Measurements from ENCODE around the gene CMTM6.

CMTM6 gene

DNA sequence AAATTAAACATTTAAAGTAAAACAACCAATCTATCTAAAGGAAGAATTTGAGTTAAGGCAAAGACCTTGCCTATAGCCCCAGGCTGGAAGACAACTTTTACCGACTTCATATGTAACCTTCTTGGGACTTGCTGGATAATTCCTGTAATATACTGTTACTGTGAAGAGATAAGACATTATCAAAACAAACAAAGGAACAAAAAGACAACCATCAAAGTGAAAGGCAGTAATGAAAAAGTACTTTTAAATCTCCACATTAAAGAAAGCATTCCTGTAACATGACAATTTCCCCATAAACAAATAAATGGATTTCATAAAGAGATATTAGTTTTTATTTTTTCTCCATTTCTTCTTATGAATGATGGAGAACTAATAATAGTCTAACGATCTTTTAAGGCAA, 2.4 kb downstream of the CMTM6 start:
- no peak overlapping the region for H3K4me3 ChIP-seq (ENCODE audit: low read length)
- TF ChIP-seq, protein P1, sequence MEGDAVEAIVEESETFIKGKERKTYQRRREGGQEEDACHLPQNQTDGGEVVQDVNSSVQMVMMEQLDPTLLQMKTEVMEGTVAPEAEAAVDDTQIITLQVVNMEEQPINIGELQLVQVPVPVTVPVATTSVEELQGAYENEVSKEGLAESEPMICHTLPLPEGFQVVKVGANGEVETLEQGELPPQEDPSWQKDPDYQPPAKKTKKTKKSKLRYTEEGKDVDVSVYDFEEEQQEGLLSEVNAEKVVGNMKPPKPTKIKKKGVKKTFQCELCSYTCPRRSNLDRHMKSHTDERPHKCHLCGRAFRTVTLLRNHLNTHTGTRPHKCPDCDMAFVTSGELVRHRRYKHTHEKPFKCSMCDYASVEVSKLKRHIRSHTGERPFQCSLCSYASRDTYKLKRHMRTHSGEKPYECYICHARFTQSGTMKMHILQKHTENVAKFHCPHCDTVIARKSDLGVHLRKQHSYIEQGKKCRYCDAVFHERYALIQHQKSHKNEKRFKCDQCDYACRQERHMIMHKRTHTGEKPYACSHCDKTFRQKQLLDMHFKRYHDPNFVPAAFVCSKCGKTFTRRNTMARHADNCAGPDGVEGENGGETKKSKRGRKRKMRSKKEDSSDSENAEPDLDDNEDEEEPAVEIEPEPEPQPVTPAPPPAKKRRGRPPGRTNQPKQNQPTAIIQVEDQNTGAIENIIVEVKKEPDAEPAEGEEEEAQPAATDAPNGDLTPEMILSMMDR (IDR thresholded peaks at IDR 0.05; ENCODE audit: insufficient read depth, low read depth, low read length, missing control alignments), result no peak
- DNase-seq (ENCODE audit: low read depth), result no peak

DNA sequence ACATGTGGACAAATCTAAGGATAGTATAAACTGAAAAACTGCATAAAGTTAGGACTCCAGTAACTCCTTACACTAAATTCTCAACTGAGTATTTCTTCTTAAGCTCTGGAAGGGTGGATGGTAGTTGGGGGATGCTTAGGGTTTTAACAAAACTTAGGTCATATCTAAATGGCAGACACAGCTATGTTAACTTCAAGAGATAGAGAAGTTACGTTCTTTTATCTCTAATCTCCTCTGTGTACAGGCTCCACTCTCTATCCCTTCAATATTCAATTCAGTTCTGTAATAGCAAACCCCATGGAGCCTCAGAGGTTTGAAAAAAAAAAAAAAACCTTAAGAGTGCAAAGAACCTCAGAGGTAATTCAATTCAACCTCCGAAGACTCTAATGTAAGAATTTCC, 3.1 kb downstream of the CMTM6 start:
- TF ChIP-seq, protein P1 (IDR thresholded peaks at IDR 0.05; ENCODE audit: insufficient read depth, low read depth, low read length, missing control alignments), result no peak
- no peak for DNase-seq (ENCODE audit: low read depth)
- H3K4me3 ChIP-seq (ENCODE audit: low read length), result no peak overlapping the region

DNA sequence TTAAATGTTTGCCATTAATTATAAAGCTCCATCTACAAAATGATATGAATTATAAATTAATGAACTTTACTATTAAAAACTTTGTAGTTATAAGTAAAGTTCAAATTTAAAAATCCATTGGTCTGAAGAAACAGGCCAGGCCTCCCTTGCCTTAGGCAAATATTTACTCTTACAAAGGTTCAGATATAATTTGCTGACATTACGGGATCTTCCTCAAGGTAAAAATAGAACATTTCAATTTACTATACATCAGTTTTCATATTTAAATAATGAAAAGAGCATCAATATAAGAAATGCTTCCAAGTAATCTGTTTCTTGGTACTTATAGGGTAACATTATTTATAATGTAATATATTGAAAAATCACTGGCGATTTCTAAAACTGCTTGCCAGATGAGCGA, 3.7 kb downstream of the CMTM6 start:
- TF ChIP-seq, protein P1 (IDR thresholded peaks at IDR 0.05; ENCODE audit: insufficient read depth, low read depth, low read length, missing control alignments), result no peak
- DNase-seq (ENCODE audit: low read depth), result no peak
- H3K4me3 ChIP-seq (ENCODE audit: low read length), result no peak overlapping the region

DNA sequence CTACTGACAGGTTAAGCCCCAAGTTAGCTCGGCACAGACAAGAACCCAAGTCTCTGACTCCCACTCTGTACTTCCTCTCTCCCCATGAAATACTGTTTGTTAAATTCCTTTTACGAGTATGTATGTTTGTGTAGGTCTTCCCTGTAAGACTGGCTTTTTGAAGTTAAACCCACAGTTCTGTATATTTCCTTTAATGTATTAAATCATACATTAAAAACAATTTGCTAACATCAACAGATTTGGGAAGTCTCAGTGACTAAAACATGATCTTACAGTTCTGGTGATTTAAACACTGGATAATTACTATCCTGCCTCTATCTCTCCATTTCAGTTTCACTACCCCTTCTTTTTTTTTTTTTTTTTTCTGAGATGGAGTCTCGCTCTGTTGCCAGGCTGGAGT, 4.4 kb downstream of the CMTM6 start:
- no peak overlapping the region for H3K4me3 ChIP-seq (ENCODE audit: low read length)
- DNase-seq (ENCODE audit: low read depth), result no peak
- TF ChIP-seq, protein P1 (IDR thresholded peaks at IDR 0.05; ENCODE audit: insufficient read depth, low read depth, low read length, missing control alignments), result no peak

DNA sequence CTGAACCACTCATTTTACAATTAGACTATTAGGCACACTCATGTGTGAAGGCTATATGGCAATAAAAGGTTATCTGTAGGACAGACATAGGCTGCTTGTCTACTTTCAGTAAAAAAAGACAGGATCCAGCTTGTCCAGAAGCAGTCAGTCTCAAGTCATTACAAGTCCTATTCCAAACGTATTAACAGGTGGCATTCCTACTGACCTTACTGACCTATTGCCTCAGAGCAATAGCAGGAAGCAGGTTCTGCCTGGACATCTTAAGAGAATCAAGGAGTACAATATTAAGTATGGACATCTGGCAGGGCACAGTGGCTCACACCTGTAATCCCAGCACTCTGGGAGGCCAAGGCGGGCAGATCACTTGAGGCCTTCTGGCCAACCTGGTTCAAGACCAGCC, 7.0 kb downstream of the CMTM6 start:
- peak; percentile 91 for DNase-seq (ENCODE audit: low read depth)
- no peak overlapping the region for H3K4me3 ChIP-seq (ENCODE audit: low read length)
- TF ChIP-seq, protein P1 (IDR thresholded peaks at IDR 0.05; ENCODE audit: insufficient read depth, low read depth, low read length, missing control alignments), result no peak

DNA sequence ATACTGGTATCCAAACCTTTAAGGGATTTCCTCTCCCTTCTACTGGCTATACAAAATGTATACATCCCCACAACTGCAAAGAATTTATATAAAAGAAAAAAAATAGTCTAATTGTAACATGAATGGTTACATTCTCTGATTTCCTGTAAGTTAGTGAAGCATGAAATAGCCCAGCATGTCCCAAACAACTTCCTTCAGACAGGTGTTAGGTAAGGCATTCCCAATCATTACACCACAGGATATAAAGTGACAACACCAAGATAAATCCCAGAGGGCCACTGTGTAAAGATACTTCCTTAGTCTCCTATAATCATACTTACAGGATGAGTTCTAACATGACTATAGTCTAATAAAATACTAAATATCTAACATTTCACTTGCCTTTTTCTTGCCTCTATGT, 7.6 kb downstream of the CMTM6 start:
- peak; percentile 26 for DNase-seq (ENCODE audit: low read depth)
- TF ChIP-seq, protein P1 (IDR thresholded peaks at IDR 0.05; ENCODE audit: insufficient read depth, low read depth, low read length, missing control alignments), result no peak
- no peak overlapping the region for H3K4me3 ChIP-seq (ENCODE audit: low read length)

All from epithelial cell of esophagus (primary cell).